Superior temporal gyrus (tissue), 1 donor: ENCODE measurements around the gene DOCK1.
"Not testable (repeated sequence)": the region's sequence is repeated elsewhere in the genome, so short reads cannot be mapped to it uniquely, and the experiment has no call there.

Experiments used
- DNase-seq: peaks from one replicate; pipeline ENCODE4 v3.0.0-alpha.2; 2016; ENCODE audit errors: extremely low spot score

The DOCK1 gene

DNA sequence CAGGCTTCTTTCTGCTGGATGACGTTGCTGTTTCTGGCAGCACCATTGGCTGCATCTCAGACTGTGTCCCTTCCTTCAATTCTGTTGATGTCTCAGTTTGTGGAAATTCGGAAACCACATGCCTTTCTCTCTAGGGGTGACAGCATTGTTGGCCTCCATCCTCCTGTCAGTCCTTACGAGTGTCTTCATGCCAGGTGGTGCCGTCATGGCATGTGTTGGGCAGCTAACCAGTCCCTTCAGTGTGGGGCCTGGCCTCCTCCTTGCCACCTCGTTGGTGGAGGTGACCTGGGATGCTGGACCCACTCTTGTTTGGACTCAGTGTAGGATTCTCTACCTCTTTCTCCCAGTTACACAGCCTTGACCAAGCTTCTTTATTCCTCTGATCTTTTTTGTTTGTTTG is 402.8 kb downstream of the DOCK1 start:
- no peak for DNase-seq

DNA sequence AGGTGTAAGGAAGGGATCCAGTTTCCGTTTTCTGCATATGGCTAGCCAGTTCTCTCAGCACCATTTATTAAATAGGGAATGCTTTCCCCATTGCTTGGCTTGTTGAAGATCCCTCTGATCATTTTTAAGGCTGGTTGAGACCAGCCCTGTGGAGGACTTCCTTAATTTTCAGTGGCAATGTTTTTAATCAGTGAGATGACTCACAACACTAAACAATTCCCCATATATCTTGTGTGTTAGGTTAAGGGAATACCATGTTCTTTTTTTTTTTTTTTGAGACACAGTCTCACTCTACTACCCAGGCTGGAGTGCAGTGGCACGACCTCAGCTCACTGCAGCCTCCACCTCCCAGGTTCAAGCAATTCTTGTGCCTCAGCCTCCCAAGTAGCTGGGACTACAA is 404.4 kb downstream of the DOCK1 start:
- DNase-seq, result not testable (repeated sequence)

GRCh38 chr10:127310430-127310829 is 405.2 kb downstream of the DOCK1 start:
- DNase-seq, result no peak

GRCh38 chr10:127310923-127311322 is 405.7 kb downstream of the DOCK1 start:
- DNase-seq, result no peak

- DNase-seq, result peak; percentile 47
Measured at GRCh38 chr10:127313996-127314700, 408.9 kb downstream of the DOCK1 start.

DNA sequence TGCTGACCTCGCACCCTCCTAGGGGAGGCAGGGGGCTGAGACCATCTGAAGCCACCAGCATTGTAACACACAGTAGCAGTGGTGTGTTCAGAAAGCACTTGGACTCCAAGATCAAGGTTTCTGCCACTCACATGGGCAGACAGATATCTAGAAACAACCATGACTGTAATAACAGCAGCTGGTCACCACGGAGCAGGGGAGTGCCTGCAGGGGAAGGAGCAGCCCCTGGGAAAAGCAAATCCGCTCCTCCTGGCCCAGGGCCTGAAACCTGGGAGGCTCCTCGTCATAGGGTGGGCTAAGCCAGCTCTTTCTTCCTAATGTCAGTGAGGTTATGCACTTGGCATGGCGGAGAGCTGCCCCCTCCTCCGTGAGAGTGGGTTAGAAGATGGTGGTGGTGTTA is 409.6 kb downstream of the DOCK1 start:
- DNase-seq, result no peak

GRCh38 chr10:127315888-127316287 is 410.7 kb downstream of the DOCK1 start:
- DNase-seq, result no peak

GRCh38 chr10:127318396-127318795 is 413.2 kb downstream of the DOCK1 start:
- DNase-seq, result no peak

DNA sequence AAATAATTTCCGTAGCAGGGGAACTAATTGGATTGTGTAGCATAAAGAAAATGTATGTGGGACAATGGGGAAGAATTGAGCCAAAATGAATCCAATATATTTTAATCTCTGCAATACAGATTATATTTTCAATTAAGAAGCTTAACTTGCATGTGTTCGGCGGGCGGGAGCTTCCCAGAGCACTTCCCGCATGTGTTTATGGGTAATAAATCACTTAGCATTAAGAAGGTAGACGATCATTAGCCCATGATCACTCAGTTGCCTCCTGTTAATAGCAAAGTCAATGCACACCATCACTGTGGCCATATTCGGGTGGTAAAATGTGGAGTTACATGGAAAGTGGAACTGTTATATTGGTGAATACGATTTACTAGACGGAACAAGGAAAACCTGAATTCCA is 414.0 kb downstream of the DOCK1 start:
- DNase-seq, result no peak

GRCh38 chr10:127319691-127320090 is 414.5 kb downstream of the DOCK1 start:
- DNase-seq, result no peak

DNA sequence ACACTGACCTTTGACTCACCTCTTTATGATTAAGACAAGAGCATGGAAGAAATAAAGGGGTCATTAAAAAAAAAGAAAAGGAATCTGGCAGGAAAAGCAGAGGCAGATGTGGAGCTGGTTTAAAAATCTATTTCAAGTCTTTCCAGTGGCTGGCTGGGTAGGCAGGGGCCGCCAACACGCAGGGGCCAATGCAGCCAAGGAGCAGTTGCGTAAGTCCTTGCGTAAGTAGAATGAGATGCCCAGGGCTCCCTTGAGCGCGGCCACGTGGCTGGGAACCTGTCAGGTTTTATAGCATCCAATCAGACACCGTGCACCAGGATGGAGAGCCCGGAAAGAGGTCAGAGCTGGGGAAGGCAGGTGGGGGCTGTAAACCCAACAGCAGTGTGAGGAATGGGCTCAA is 414.9 kb downstream of the DOCK1 start:
- DNase-seq, result no peak

DNA sequence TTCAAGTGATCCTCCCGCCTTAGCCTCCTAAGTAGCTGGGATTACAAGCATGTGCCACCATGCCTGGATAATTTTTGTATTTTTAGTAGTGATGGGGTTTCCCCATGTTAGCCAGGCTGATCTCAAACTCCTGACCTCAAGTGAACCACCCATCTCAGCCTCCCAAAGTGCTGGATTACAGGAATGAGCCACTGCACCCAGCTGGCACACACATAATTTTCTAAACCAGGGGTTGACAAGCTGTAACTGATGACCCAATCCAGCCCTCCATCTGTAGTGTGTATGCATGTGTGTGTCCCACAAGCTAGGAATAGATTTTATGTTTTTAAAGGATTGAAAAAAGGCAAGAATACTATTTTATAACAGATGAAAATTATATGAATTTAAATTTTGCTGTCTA is 417.1 kb downstream of the DOCK1 start:
- DNase-seq, result no peak

- DNase-seq, result no peak
Measured at GRCh38 chr10:127325506-127325905, 420.3 kb downstream of the DOCK1 start.

DNA sequence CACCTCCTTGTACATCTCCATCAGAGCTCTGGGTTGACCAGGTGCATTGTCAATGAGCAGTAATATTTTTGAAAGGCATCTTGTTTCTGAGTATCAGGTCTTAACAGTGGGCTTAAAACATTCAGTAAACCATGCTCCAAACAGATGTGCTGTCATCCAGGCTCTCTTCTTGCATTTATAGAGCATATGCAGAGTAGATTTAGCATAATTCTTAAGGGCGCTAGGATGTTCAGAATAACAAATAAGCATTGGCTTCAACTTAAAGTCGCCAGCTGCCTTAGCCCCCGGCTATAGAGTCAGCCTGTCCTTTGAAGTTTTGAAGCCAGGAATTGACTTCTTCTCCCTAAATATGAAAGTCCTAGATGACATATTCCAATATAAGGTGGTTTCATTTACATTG is 421.7 kb downstream of the DOCK1 start:
- DNase-seq, result no peak

DNA sequence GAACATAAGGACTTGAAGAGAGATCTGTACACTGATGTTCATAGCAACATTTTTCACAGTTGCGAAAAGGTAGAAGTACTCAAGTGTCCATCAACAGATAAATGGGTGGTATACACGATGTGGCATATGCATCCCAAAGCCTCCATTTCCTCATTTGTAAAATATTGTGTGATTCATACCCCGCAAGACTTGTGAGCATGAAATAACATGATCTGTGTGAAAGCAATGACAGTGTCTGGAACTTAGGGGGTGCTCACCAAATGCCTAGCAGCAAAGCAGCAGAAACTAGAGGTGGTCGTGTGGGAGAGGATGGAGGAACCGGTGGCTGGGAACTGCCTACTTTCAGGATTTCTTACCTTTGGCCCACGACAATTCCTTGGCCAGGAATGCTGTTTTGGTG is 426.5 kb downstream of the DOCK1 start:
- DNase-seq, result no peak

DNA sequence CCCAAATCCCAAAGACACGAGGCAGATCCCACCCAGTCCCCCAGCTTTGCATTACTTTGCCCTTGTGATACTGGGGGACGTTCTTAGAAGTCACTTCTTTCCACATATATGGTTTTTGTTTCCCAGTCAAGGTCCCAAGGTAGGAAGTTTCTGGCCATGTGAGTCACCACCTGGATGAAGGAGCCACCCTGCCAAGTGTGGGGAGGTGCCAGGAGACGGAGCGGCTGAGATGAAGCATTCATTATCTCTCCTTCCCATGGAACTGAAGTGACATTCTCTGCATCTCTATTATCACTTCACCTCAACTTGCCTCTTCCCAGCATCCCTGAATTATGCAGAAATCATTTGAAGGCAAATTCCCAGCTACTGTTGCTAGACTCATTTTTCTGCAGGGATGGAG is 427.4 kb downstream of the DOCK1 start:
- DNase-seq, result no peak

- DNase-seq, result no peak
Measured at GRCh38 chr10:127337801-127338200, 432.6 kb downstream of the DOCK1 start.

GRCh38 chr10:127338399-127339110 is 433.3 kb downstream of the DOCK1 start:
- no peak for DNase-seq

DNA sequence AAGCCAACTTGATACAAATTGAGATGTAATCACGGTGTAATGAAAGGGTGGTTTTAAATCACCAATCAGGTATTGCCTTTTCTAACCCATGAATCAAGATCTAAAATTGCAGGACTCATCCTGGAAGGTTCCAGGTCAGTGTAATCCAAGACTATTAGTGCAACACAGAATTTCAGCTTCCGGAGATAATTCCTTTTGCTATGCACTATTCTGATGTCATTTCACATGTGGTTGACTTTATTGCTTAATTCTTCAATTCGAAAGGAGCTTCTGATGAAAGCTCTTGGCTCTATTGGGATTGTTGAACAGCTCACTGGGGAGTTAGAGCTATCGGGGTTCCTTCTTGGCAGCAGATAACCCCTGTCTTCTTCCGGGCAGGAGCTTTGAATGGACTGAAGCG is 438.6 kb downstream of the DOCK1 start:
- DNase-seq, result no peak

DNA sequence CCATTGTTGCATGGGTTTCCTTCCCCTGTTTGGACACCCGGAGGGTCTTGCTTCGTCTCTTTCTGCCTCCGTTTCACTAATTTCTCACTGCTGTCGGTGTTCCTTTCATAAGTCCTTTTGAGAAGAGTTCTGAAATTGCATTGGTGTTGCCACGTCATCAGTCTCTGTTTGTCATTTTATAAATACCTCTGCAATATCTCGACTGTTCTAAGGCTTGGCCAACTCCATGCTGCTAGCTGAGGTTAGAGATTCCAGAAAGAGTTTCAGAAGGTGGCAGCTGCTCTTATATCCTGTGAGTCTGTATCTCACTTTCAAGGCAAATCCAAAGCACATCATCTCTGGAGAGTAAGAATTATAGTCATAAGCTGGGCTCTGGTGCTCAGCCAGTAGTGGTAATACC is 439.1 kb downstream of the DOCK1 start:
- no peak for DNase-seq

- no peak for DNase-seq
Measured at GRCh38 chr10:127345231-127345965, 440.2 kb downstream of the DOCK1 start.

- no peak for DNase-seq
Measured at GRCh38 chr10:127346604-127347003, 441.4 kb downstream of the DOCK1 start.
